Loucy (cell line): ENCODE data around the gene CDK11A.
"Not testable (repeated sequence)": the region's sequence is repeated elsewhere in the genome, so short reads cannot be mapped to it uniquely, and the experiment has no call there.

ENCODE experiments used
- EZH2phosphoT487 ChIP-seq: fragments of 200-600 bp; IDR thresholded peaks from 2 replicates; pipeline ENCODE4 v1.6.1; 2018; ENCODE audit warnings: antibody characterized with exemption, mild to moderate bottlenecking, moderate library complexity, borderline replicate concordance
- TF ChIP-seq, protein P1 (sequence below): fragments of 200-600 bp; sonication (generic); conservative IDR thresholded peaks from 2 replicates; pipeline ENCODE4 v1.5.1; 2014; ENCODE audit warnings: mild to moderate bottlenecking, antibody characterized with exemption, low read length

DNA sequence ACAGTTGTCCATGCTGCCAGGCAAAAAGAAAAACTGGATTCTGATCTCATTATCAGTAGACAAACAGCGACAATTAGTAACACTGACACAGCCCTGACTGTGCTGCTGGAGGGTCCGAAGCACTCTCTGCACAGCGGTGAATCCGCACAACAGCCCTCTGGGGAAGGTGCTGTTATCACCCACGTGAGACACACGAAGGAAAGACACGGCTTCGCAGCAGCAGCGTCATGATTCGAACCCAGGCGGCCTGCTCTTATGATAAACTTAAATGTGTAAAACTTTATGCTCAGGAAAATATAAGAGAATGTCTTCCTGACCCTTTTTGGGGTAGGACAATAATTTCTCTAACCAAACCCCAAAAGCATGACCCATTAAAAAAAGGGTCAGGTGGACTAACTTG, 18.4 kb upstream of the CDK11A start:
- TF ChIP-seq, protein P1, sequence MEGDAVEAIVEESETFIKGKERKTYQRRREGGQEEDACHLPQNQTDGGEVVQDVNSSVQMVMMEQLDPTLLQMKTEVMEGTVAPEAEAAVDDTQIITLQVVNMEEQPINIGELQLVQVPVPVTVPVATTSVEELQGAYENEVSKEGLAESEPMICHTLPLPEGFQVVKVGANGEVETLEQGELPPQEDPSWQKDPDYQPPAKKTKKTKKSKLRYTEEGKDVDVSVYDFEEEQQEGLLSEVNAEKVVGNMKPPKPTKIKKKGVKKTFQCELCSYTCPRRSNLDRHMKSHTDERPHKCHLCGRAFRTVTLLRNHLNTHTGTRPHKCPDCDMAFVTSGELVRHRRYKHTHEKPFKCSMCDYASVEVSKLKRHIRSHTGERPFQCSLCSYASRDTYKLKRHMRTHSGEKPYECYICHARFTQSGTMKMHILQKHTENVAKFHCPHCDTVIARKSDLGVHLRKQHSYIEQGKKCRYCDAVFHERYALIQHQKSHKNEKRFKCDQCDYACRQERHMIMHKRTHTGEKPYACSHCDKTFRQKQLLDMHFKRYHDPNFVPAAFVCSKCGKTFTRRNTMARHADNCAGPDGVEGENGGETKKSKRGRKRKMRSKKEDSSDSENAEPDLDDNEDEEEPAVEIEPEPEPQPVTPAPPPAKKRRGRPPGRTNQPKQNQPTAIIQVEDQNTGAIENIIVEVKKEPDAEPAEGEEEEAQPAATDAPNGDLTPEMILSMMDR = not testable (repeated sequence)
- TF ChIP-seq EZH2phosphoT487 = not testable (repeated sequence)
